NT2/D1 (cell line): ENCODE measurements around the gene SEPTIN5.

ENCODE experiments used
- YY1 ChIP-seq: IDR thresholded peaks from 2 replicates; pipeline ENCODE4 v1.6.1; 2011; ENCODE audit not compliant: insufficient read length, insufficient read depth
- ZNF274 ChIP-seq: IDR thresholded peaks from 2 replicates; pipeline ENCODE4 v1.6.1; 2011; ENCODE audit warnings: mild to moderate bottlenecking, low read depth, low read length

DNA sequence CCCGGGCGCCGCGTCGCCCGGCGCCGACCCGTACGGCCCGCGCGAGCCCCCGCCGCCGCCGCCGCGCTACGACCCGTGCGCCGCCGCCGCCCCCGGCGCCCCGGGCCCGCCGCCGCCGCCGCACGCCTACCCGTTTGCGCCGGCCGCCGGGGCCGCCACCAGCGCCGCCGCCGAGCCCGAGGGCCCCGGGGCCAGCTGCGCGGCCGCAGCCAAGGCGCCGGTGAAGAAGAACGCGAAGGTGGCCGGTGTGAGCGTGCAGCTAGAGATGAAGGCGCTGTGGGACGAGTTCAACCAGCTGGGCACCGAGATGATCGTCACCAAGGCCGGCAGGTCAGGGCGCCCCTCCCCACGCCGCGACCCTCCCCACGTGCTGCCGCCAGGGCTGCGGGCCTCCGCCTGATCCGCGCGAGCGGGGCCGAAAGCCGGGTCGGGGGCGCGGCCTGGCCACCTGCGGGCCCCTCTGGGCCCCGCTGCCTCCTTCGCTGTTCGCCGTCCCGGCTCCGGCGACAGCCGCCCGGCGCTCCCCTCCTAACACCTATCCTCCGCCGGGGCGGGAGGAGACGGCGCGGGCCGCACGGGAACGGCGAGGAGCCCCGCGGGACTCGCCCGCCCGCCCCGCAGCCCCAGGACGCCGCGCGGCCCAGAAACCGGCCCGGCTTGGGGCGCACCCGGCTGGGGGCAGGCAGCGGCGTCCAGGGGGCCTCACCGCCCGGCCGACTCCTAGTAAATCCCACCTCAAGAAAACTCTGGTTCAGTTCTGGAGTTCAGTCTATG is 46.8 kb downstream of the SEPTIN5 start:
- TF ChIP-seq YY1 (no peak), ZNF274 (no peak)
